ENCODE data around the gene TRAPPC2B. TPM values are rescaled to one million over a fixed set of nuclear protein-coding genes. Genes with fewer than 3 reads are reported as not detected.
"Not testable (repeated sequence)": the region's sequence is repeated elsewhere in the genome, so short reads cannot be mapped to it uniquely, and the experiment has no call there.

Gene TRAPPC2B
- total RNA-seq, 2 donors from 2014 or later: 10.9 to 13.9 TPM

GRCh38 chr19:57362419-57362818 is 932 bp upstream of the TRAPPC2B start:
- no peak for DNase-seq
- no peak for ATAC-seq
- intact Hi-C loops (cut with DNase I): no loop called here

DNA sequence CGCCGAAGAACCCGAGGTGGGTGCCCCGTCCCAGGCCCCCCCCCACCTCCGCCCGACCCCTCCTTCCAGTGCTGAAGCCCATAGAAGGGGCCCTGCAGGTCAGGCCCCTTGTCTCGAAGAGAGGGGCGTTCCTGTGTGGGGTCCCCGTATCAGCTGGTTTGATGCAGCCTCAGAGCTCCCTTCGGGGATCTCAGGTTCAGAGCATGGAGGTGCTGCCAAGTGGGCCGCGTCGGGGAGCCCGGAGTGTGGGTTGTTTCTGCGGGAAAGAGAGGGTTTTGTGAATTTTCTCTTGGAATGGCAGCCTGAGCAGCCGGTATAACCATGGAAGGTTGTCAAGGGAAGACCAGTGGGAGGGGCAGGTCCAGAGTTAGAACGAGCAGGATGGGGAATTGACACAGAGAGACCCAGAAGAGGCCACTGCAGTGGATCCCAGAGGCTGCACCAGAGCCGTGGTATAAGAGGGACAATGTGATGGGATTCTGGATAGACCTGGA is 384 bp downstream of the TRAPPC2B start:
- intact Hi-C loops (cut with DNase I): loop anchor here in 1 of 2 donors (2.0 kb wide), 1 partner anchor 25 kb away; the partner anchor contains the start of gene ZNF548
- ATAC-seq (peak; percentile 3 to 7), DNase-seq (no peak)

DNA sequence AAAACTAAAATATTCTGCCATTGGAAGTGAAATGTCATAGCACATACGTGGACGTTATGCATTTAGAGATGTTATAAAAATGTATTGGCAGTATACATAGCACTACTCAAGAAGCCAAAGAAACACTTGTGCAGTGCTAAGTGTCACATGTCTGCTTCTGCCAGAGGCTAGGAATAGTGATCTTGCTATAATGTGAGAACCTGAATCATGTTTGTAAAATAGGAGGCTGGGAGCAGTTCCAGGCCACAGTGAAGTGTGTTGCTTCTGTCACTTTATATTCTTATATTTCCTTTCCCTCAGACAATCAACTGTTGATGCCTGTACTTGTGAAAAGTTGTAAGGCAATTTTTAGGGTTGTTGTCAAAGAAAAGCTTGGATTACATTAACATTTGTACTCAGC is 3.4 kb downstream of the TRAPPC2B start:
- ATAC-seq (no peak), DNase-seq (no peak)
- intact Hi-C loops (cut with DNase I): no loop called here

- intact Hi-C loops (cut with DNase I): no loop called here
- DNase-seq (no peak), ATAC-seq (no peak)
Measured at GRCh38 chr19:57374179-57374578, 10.8 kb downstream of the TRAPPC2B start.

GRCh38 chr19:57374647-57375046 is 11.3 kb downstream of the TRAPPC2B start:
- intact Hi-C loops (cut with DNase I); DNase-seq; ATAC-seq: not testable (repeated sequence)

DNA sequence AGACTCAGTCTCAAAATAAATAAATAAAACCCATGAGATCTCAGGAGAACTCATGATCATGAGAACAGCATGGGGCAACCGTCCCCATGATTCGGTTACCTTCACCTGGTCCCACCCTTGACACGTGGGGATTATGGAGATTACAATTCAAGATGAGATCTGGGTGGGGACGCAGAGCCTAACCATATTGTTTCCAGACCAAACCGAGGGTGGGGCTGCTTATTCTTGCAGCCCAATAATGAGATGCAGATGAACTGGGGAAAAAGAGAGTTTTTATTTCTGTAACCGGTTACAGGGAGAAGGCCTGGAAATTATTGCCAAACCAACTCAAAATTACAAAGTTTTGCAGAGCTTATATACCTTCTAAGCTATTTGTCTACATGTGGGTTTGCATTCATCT is 12.8 kb downstream of the TRAPPC2B start:
- intact Hi-C loops (cut with DNase I): no loop called here
- ATAC-seq (no peak), DNase-seq (no peak)

- DNase-seq (no peak), ATAC-seq (no peak)
- intact Hi-C loops (cut with DNase I): no loop called here
Measured at GRCh38 chr19:57377498-57378146, 14.3 kb downstream of the TRAPPC2B start.

DNA sequence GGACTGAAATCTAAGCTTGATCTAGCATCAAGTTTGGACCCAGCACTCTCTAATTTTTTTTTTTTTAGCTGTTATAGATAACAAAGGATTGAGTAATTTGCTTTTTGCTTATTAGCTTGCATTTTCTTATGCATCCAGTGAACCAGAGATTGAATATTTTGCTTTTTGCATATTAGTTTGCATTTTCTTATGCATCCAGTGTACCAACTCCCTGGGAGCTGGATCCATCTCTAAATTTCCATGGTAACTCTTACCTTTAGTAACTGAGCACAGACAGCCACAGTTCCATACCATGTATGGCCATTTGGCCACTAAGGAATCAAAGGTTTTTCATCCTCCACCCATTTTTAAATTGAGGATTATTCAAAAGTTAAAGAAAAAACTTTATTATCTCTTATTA is 17.6 kb downstream of the TRAPPC2B start:
- intact Hi-C loops (cut with DNase I): no loop called here
- no peak for ATAC-seq
- DNase-seq: no peak

DNA sequence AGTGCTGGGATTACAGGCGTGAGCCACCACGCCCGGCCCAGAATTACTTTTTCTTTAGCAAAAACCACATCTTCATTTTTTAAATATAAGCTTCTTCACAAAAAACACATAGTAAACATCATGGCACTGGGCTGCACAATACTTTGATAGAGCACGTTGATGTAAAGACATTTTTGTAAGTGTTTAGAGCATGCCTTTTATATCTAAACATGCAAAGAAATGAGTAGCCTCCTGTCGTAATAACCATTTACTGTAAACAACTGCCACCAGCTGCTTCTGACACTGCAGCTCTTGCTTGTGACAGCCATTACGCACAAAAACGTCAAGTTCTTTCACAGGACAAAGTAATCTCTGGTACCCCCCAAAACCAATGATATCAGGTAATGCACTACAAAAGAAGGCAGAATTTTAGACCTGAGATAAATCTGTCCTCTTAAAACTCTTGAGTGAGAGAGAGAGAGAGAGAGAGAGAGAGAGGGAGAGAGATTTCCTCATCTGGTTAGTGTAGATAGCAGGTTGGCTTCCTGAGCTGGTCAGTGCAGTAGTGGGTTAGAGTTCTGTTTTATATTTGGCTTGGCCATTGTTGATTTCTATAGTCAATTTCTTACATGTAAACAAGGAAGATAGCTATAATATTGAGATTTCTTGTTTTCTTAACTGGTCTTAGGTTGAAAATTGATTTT is 19.6 kb downstream of the TRAPPC2B start:
- DNase-seq (no peak), ATAC-seq (no peak)
- intact Hi-C loops (cut with DNase I): no loop called here

DNA sequence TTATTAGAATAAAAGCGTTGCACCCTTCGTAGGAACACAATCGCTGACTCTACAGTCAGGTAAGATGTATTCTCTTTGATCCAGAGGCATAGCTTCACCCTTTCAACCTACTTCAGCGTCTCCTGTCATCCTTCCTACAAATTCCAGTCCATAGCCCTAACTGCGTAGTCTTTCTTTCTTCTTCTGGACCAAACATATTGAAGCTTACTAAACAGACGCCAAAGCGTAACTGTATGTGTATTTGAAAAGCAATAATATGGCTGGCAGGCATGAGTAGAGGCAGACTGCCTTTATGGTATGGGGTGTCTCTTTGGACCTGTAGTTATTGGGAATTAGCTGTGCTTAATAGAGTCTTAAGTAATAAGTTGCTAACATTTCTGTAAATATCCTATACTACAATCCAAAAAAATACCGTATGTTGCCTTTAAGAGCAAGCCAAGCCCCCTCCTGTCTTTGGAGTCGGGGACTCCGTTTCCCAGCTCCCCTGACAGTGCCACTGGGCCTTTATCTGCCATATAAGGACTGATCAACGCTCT is 25.9 kb downstream of the TRAPPC2B start:
- ATAC-seq (no peak), DNase-seq (no peak)
- intact Hi-C loops (cut with DNase I): loop anchor here in 1 of 2 donors (2.0 kb wide), 1 partner anchor 24 kb away; no protein-coding TSS in a partner anchor

GRCh38 chr19:57389730-57390598 is 26.6 kb downstream of the TRAPPC2B start, which contains the start of gene ZNF548:
ZNF548 (plus strand) TSS chr19:57389854; CDS start chr19:57390100, 246 bp downstream.
- DNase-seq: peak; percentile 98
- ATAC-seq: peak; percentile 100
- intact Hi-C loops (cut with DNase I): loop anchor here in 1 of 2 donors (2.0 kb wide), 1 partner anchor 25 kb away; no protein-coding TSS in a partner anchor

DNA sequence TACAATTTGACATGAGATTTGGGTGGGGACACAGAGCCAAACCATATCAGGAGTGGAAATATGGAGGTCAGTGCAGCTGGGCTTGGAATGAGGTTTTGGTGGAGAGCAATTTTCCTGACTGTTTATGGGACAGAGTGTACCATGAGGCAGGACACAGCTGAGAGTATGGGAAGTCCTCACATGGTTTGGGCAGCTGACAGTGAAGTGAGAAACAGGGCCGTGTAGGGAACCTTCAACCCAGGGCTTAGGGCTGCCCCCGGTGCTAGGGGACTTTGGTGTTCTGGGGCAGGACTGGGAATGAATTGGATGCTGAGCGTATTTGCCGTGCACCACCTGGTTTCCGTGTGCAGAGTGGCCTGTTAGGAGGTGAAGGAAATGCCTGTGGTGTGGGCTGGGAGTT is 32.4 kb downstream of the TRAPPC2B start:
- peak in 1 of 2 donors; percentile 14 for ATAC-seq

GRCh38 chr19:57398868-57399267 is 35.5 kb downstream of the TRAPPC2B start:
- DNase-seq (no peak), ATAC-seq (no peak)
- intact Hi-C loops (cut with DNase I): no loop called here

More for the DNA sequence above, 32.4 kb downstream of the TRAPPC2B start:
- DNase-seq: no peak
- intact Hi-C loops (cut with DNase I): no loop called here

DNA sequence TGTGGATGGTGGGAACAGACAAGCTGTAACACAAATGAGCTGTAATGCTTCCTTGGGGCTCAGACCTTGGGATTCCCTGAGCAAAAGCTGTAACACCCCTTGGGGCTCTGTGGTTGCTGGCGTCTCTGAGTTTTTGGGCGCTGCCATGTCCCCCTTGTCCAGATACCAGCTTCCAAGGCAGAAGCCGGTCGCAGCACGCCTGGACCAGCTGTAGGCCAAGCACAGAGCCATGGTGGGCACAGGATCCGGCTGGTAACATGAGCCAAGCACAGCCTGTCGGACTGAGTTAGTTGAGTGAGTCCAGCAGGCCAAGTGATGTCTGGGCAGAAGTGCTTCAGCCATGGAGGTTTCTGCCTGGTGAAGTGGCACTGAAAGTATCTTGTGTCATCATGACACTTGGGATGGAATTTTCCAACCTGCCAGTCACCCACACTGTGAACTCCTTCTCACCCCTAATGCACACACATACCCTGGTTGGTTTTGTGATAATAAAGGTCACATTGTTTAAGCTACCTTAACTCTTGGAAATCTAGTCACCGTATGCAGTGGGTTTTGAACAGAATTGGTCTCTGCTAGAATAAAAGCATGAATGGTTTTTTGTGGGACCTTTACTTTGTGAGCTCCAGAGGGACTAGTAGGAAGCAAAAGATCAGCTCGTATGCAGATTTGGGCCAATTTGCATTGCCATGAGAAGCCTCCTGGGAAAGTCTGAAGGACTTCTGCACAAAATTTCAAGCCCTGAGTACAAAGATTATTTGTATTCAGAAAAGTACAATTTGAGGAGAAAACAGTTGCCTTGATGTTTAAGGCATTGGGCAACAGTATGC is 40.6 kb downstream of the TRAPPC2B start:
- intact Hi-C loops (cut with DNase I): no loop called here
- ATAC-seq: no peak
- no peak for DNase-seq

- ATAC-seq (peak; percentile 42 to 65), DNase-seq (peak; percentile 70)
- intact Hi-C loops (cut with DNase I): no loop called here
Measured at GRCh38 chr19:57406516-57407123, 43.3 kb downstream of the TRAPPC2B start.

GRCh38 chr19:57410877-57411671 is 47.7 kb downstream of the TRAPPC2B start, which contains the start of gene ZNF17:
ZNF17 (plus strand) TSS chr19:57411161; CDS start chr19:57413616, 2,455 bp downstream.
- intact Hi-C loops (cut with DNase I): no loop called here
- DNase-seq (peak; percentile 97), ATAC-seq (peak; percentile 100)
